Skeletal muscle tissue (tissue), 4 donors: ENCODE measurements around the gene RAP1A. TPM values are rescaled to one million over a fixed set of nuclear protein-coding genes. Genes with fewer than 3 reads are reported as not detected.

ENCODE experiments used
- H3K27ac ChIP-seq: one replicate; pipeline ENCODE4 v1.7.0; 2013; ENCODE audit warnings: mild to moderate bottlenecking, low read depth, low read length, inconsistent platforms
- H3K27me3 ChIP-seq, 3 donors: one replicate each; pipeline ENCODE4 v1.7.0; 2013; ENCODE audit warnings: low read length in 3 of 3; ENCODE audit not compliant: control insufficient read depth in 3 of 3, insufficient read depth in 3 of 3
- H3K36me3 ChIP-seq, 3 donors: one replicate each; pipeline ENCODE4 v1.7.0; 2013; ENCODE audit warnings: low read length in 3 of 3; ENCODE audit not compliant: control insufficient read depth in 3 of 3, insufficient read depth in 3 of 3
- H3K4me1 ChIP-seq, 3 donors: one replicate each; pipeline ENCODE4 v1.7.0; 2013; ENCODE audit warnings: low read length in 3 of 3, mild to moderate bottlenecking in 3 of 3; ENCODE audit not compliant: control insufficient read depth in 3 of 3, insufficient read depth in 3 of 3
- H3K4me3 ChIP-seq, 3 donors: one replicate each; pipeline ENCODE4 v1.7.0; 2013; ENCODE audit warnings: low read length in 3 of 3
- H3K9ac ChIP-seq, 3 donors: one replicate each; pipeline ENCODE4 v1.7.0; 2013; ENCODE audit warnings: low read length in 3 of 3, mild to moderate bottlenecking in 3 of 3, moderate library complexity in 2 of 3, low read depth in 1 of 3
- H3K9me3 ChIP-seq, 3 donors: one replicate each; pipeline ENCODE4 v1.7.0; 2013; ENCODE audit warnings: low read length in 3 of 3; ENCODE audit not compliant: control insufficient read depth in 3 of 3
- total RNA-seq: library from RNA; depleted of rRNA; stranded (reverse); fragments of >200 nt; gene quantifications from one replicate; pipeline ENCODE4 v1.2.3, GENCODE V29; 2014
- donor health status: Osteomylitis.

Gene RAP1A
- total RNA-seq, 1 donor from 2014 or later, result 16.7 TPM

GRCh38 chr1:111582644-111583618 lies 36.7 kb upstream of the RAP1A start:
- peaks cover 0 to 4% (median 0%) of the 10 kb centered on the region in 3 donors for H3K4me1 ChIP-seq
- H3K9me3 ChIP-seq, result no peaks in the 10 kb centered on the region
- no peaks in the 10 kb centered on the region for H3K27me3 ChIP-seq
- H3K4me3 ChIP-seq, result no peak overlapping the region
- H3K9ac ChIP-seq, result no peak overlapping the region
- no peaks in the 10 kb centered on the region for H3K36me3 ChIP-seq
- no peak overlapping the region for H3K27ac ChIP-seq

DNA sequence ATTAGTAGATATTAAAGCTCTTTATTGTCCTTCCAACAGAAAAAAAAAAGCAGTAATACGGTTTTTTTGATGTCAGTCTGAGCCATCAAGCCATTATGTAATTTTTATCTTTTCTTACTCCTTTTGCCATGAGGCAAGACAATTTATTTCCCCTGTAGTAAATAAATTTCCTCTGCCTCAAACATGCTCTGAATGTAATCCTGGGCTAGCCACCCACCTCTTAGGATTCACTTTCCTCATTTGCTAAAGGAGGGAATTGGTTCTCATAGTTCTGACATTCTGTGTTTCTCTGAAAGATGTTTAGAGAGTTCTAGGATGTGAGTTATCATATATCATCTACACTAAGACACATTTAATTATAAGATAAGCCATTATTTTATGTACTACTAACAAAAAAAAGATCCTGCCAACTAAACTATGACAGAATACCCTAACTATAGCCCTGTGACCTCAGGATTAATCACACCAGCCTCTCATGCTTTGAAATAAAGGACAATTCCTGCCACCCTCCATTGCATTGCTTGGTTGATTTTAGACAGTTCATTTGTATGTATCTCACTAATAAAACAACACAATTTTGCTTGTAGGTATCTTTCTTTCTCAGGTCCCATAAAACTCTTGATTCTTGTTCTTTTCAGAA lies 34.0 kb upstream of the RAP1A start:
- Histone ChIP-seq H3K9ac (no peak overlapping the region), H3K4me3 (no peak overlapping the region), H3K4me1 (peaks cover 0 to 4% (median 0%) of the 10 kb centered on the region in 3 donors), H3K36me3 (no peaks in the 10 kb centered on the region), H3K27ac (no peak overlapping the region), H3K9me3 (no peaks in the 10 kb centered on the region), H3K27me3 (no peaks in the 10 kb centered on the region)

- no peaks in the 10 kb centered on the region for H3K9me3 ChIP-seq
- no peak overlapping the region for H3K4me3 ChIP-seq
- H3K36me3 ChIP-seq, result no peaks in the 10 kb centered on the region
- no peak overlapping the region for H3K27ac ChIP-seq
- H3K27me3 ChIP-seq, result no peaks in the 10 kb centered on the region
- peaks cover 0 to 4% (median 0%) of the 10 kb centered on the region in 3 donors for H3K4me1 ChIP-seq
- H3K9ac ChIP-seq, result no peak overlapping the region
Measured at GRCh38 chr1:111586112-111586511, 33.5 kb upstream of the RAP1A start.

- H3K9ac ChIP-seq, result no peak overlapping the region
- no peaks in the 10 kb centered on the region for H3K36me3 ChIP-seq
- H3K9me3 ChIP-seq, result no peaks in the 10 kb centered on the region
- no peak overlapping the region for H3K4me3 ChIP-seq
- H3K27me3 ChIP-seq, result no peaks in the 10 kb centered on the region
- no peak overlapping the region for H3K27ac ChIP-seq
- peaks cover 7 to 15% (median 12%) of the 10 kb centered on the region in 3 donors for H3K4me1 ChIP-seq
Measured at GRCh38 chr1:111587509-111588174, 31.9 kb upstream of the RAP1A start.

- Histone ChIP-seq H3K9me3 (no peaks in the 10 kb centered on the region), H3K4me3 (peak overlapping the region in 1 of 3 donors; percentile 8), H3K4me1 (peaks cover 20 to 21% (median 20%) of the 10 kb centered on the region in 3 donors)
Measured at GRCh38 chr1:111591937-111592336, 27.7 kb upstream of the RAP1A start.

DNA sequence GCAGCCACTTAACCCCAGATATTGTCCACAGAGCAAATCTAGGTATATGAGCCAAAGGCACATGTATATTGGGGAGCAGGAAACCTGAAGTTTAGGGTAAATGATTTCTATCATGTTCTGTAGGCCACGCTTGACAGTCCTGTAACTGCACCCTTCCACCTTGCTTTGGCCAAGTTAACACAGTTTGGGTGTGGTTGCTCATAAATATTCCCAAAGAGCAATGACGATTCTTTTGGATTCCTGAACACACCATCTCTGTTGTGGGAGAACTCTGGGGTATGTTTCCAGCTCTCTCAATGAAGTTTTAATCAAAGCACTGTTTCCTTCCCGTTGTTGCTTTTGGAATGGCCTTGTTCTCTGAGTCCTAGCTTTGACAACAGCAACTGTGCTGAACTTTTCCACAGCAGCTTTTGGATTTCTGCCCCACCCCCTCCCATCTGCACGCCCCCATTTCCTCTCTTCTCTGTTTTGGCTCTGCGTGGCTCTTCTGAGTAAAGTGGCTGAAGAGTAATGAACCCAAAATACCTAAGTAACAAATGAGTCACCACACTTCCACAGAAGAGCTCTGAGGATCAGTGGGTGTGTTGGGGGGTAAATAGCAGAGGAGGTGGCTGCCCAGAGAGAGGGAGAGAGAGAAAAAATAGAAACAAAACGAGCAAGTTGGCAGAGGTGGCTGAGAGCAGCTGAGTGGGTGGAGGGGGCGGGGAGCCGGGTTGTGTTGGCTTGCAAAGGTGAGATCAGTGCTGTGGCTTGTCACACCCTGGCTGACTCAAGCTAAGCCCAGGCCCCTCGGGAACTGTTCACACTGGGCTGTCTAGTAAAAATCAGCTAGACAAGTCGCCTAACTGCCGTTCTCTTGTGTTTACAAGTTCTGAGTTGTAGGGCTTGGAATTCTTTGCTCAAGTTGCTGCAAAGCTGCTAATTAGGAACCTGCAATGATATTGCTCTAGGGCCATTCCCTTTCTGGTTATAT lies 26.9 kb upstream of the RAP1A start:
- Histone ChIP-seq H3K9me3 (no peaks in the 10 kb centered on the region), H3K4me1 (peaks cover 20 to 21% (median 20%) of the 10 kb centered on the region in 3 donors), H3K27me3 (no peaks in the 10 kb centered on the region), H3K27ac (peak overlapping the region; percentile 90), H3K36me3 (no peaks in the 10 kb centered on the region), H3K9ac (peak overlapping the region; percentile 44 to 65 (median 60)), H3K4me3 (peak overlapping the region in 2 of 3 donors; percentile 41 to 42)

More at GRCh38 chr1:111591937-111592336, 27.7 kb upstream of the RAP1A start:
- Histone ChIP-seq H3K27ac (peak overlapping the region; percentile 90), H3K9ac (peak overlapping the region in 2 of 3 donors; percentile 60 to 65), H3K36me3 (no peaks in the 10 kb centered on the region), H3K27me3 (no peaks in the 10 kb centered on the region)

GRCh38 chr1:111593403-111594305 lies 25.9 kb upstream of the RAP1A start:
- Histone ChIP-seq H3K36me3 (no peaks in the 10 kb centered on the region), H3K27ac (peak overlapping the region; percentile 90), H3K9me3 (no peaks in the 10 kb centered on the region), H3K9ac (peak overlapping the region; percentile 7 to 65 (median 44)), H3K27me3 (no peaks in the 10 kb centered on the region), H3K4me1 (peaks cover 20 to 21% (median 20%) of the 10 kb centered on the region in 3 donors), H3K4me3 (peak overlapping the region in 2 of 3 donors; percentile 41 to 42)

GRCh38 chr1:111594306-111594693 lies 25.3 kb upstream of the RAP1A start:
- Histone ChIP-seq H3K4me1 (peaks cover 20 to 21% (median 20%) of the 10 kb centered on the region in 3 donors), H3K9ac (no peak overlapping the region), H3K4me3 (no peak overlapping the region), H3K36me3 (no peaks in the 10 kb centered on the region), H3K27ac (peak overlapping the region; percentile 90), H3K27me3 (no peaks in the 10 kb centered on the region), H3K9me3 (no peaks in the 10 kb centered on the region)
